GM12801 (cell line): ENCODE measurements around the gene ANKRD52.

Experiments
- TF ChIP-seq, protein P1 (sequence below): IDR thresholded peaks from one replicate; pipeline ENCODE4 v1.5.1; 2011; ENCODE audit warnings: control low read depth; ENCODE audit not compliant: insufficient read length; ENCODE audit errors: extremely low read depth

Gene ANKRD52

DNA sequence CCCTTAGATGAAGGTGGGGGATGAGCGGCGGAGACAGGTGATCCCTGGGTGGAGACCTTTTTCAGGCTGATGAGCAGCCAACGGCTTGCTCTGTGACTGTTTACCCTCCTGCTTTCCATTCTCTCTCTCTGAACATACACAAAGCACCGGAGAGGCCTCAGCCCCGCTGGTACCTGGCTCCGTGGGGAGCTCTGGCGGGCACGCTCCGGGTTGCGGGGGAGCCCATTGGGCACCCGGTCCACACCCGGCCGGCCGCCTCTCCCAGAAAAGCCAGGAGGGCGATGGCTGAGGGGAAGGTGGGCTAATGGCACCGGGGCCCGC, 69.4 kb downstream of the ANKRD52 start:
- TF ChIP-seq, protein P1, sequence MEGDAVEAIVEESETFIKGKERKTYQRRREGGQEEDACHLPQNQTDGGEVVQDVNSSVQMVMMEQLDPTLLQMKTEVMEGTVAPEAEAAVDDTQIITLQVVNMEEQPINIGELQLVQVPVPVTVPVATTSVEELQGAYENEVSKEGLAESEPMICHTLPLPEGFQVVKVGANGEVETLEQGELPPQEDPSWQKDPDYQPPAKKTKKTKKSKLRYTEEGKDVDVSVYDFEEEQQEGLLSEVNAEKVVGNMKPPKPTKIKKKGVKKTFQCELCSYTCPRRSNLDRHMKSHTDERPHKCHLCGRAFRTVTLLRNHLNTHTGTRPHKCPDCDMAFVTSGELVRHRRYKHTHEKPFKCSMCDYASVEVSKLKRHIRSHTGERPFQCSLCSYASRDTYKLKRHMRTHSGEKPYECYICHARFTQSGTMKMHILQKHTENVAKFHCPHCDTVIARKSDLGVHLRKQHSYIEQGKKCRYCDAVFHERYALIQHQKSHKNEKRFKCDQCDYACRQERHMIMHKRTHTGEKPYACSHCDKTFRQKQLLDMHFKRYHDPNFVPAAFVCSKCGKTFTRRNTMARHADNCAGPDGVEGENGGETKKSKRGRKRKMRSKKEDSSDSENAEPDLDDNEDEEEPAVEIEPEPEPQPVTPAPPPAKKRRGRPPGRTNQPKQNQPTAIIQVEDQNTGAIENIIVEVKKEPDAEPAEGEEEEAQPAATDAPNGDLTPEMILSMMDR, result no peak

DNA sequence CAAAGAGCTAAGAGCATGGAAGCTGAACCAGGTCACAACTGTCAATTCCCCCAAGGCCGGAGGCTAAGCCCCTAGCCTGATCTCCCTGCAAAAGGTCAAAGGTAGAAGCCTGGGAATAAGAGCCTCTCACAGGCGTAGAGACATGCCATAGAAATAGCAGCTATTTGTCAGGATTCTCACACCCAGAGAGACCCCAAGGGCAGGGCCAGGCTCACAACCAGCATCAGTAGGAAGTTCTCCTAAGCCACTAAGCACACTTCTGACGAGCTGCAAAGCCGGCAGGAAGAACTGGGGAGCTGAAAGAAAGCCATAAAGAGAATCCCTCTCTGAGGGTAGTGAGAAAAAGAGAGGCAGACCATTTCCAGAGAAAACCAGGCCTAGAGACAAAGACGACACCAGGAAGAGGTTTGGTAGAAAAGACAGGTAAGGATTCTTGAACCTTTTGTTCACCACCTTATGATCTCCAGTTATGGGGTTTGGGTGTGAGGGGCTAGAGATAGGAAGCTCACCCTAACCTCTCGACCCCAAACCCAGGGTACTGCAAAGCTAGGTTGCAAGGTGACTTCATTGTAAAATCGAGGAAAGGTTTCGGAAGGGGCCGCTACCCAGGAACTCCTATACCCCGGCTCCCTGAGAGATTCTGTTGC, 69.9 kb downstream of the ANKRD52 start:
- TF ChIP-seq, protein P1, result no peak
